Measurements from ENCODE around the gene PRKN. TPM values are rescaled to one million over a fixed set of nuclear protein-coding genes. Genes with fewer than 3 reads are reported as not detected.
"Not testable (repeated sequence)": the region's sequence is repeated elsewhere in the genome, so short reads cannot be mapped to it uniquely, and the experiment has no call there.

The PRKN gene
- total and polyA plus RNA-seq, 2 donors (not counting 3 experiments of a cell fraction or from before 2014, with no cell fraction given), result 0.06 TPM; not detected in 1

DNA sequence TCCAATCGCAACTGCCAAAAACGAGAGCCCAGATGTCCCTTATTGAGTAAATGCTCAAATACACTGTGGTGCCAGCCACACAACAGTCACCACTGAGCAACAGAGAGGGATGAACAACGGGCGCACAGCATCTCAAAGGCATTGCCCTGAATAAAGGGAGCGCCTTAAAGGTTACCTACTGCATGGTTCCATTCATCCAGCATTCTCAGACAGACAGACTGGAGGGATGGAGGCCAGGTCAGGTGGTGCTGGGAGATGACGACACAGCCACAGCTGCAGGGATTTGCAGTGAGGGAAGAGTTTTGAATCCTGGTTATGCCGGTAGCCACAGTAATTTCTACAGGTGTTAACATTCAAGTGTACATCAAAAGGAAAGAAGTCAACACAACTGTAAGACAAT is 838.2 kb downstream of the PRKN start:
- Histone ChIP-seq H3K4me1 (ENCODE audit: control insufficient read depth, extremely low read depth, insufficient read depth, low read length) (no peaks in the 10 kb centered on the region), H3K27ac (ENCODE audit: insufficient read depth, low read depth, low read length) (no peak overlapping the region), H3K36me3 (ENCODE audit: control insufficient read depth in 2 of 2, extremely low read depth in 1 of 2, insufficient read depth in 2 of 2, low read length in 2 of 2) (no peaks in the 10 kb centered on the region), H3K4me2 (ENCODE audit: insufficient read depth, low read length) (no peak overlapping the region), H3K4me3 (replicated peaks in 1 of 3; ENCODE audit: insufficient read depth in 1 of 3, low read depth in 1 of 3, low read length in 3 of 3) (no peak overlapping the region), H3K9me3 (replicated peaks; ENCODE audit: control insufficient read depth, insufficient read depth, low read length) (no peaks in the 10 kb centered on the region), H4K20me1 (replicated peaks; ENCODE audit: control insufficient read depth, extremely low read depth, insufficient read depth, low read length) (no peaks in the 10 kb centered on the region), H3K9me1 (replicated peaks; ENCODE audit: control insufficient read depth, extremely low read depth, insufficient read depth, low read length) (no peaks in the 10 kb centered on the region), H3K27me3 (ENCODE audit: control insufficient read depth in 2 of 2, insufficient read depth in 2 of 2, low read length in 2 of 2) (no peaks in the 10 kb centered on the region), H3K9ac (replicated peaks; ENCODE audit: extremely low read depth, insufficient read depth, low read length) (no peak overlapping the region), H2AFZ (ENCODE audit: low read depth, low read length) (no peak overlapping the region), H3K79me2 (ENCODE audit: control insufficient read depth, insufficient read depth, low read length) (no peaks in the 10 kb centered on the region)
- FAIRE-seq (no peak), DNase-seq (ENCODE audit: low read depth, low spot score) (no peak)
- no TSS peak for BruUV-seq (replicated peaks)
- ChIA-PET CTCF (no interaction called here), POLR2A (no interaction called here)
- TF ChIP-seq, protein P1, sequence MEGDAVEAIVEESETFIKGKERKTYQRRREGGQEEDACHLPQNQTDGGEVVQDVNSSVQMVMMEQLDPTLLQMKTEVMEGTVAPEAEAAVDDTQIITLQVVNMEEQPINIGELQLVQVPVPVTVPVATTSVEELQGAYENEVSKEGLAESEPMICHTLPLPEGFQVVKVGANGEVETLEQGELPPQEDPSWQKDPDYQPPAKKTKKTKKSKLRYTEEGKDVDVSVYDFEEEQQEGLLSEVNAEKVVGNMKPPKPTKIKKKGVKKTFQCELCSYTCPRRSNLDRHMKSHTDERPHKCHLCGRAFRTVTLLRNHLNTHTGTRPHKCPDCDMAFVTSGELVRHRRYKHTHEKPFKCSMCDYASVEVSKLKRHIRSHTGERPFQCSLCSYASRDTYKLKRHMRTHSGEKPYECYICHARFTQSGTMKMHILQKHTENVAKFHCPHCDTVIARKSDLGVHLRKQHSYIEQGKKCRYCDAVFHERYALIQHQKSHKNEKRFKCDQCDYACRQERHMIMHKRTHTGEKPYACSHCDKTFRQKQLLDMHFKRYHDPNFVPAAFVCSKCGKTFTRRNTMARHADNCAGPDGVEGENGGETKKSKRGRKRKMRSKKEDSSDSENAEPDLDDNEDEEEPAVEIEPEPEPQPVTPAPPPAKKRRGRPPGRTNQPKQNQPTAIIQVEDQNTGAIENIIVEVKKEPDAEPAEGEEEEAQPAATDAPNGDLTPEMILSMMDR (IDR thresholded peaks at IDR 0.05; ENCODE audit: extremely low read depth in 1 of 2, insufficient read depth in 1 of 2, low read depth in 1 of 2, low read length in 2 of 2), result no peak
- no peak for TF ChIP-seq FOS (IDR thresholded peaks at IDR 0.05; ENCODE audit: borderline replicate concordance, insufficient read depth, low read length)
- TF ChIP-seq GATA2 (IDR thresholded peaks at IDR 0.05; ENCODE audit: insufficient read depth, insufficient read length, low read depth, low read length), result no peak
- TF ChIP-seq MAX (IDR thresholded peaks at IDR 0.05; ENCODE audit: insufficient read depth, insufficient read length), result no peak
- TF ChIP-seq MYC (IDR thresholded peaks at IDR 0.05; ENCODE audit: low read depth, low read length), result no peak
- TF ChIP-seq POLR2A (IDR thresholded peaks at IDR 0.05; ENCODE audit: low read depth, low read length), result no peak
- TF ChIP-seq JUN (IDR thresholded peaks at IDR 0.05; ENCODE audit: borderline replicate concordance, insufficient read depth, insufficient read length, low read depth), result no peak
- TF ChIP-seq EZH2 (IDR thresholded peaks at IDR 0.05; ENCODE audit: borderline replicate concordance, low read depth, low read length, severe bottlenecking), result no peak
- TF ChIP-seq POLR2AphosphoS5 (IDR thresholded peaks at IDR 0.05; ENCODE audit: insufficient read depth, low read depth, low read length), result no peak
- intact Hi-C loops (cut with micrococcal nuclease) (no loop called here), dilution Hi-C loops (cut with MboI; ENCODE audit: extremely low pct_ligation_motif_present, low sequenced_read_pairs) (no loop called here)

DNA sequence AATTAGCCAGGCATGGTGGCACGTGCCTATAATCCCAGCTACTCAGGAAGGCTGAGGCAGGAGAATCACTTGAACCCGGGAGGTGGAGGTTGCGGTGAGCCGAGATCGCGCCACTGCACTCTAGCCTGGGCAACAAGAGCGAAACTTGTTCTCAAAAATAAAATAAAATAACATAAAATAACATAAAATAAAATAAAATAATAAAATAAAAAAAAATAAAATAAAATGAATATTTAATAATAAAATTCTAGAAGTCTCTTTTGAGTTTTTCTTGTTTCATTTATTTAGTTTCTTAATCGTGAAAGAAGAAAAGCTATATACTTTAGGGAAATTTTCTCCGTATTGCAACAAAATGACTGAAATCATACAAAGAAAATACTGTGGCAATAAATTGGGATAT is 841.0 kb downstream of the PRKN start:
- DNase-seq (ENCODE audit: low read depth, low spot score); BruUV-seq (replicated peaks); POLR2A ChIA-PET; H3K9ac ChIP-seq (replicated peaks; ENCODE audit: extremely low read depth, insufficient read depth, low read length); H3K79me2 ChIP-seq (ENCODE audit: control insufficient read depth, insufficient read depth, low read length); H3K4me2 ChIP-seq (ENCODE audit: insufficient read depth, low read length); H3K36me3 ChIP-seq (ENCODE audit: control insufficient read depth in 2 of 2, extremely low read depth in 1 of 2, insufficient read depth in 2 of 2, low read length in 2 of 2); H2AFZ ChIP-seq (ENCODE audit: low read depth, low read length); FAIRE-seq; H3K9me1 ChIP-seq (replicated peaks; ENCODE audit: control insufficient read depth, extremely low read depth, insufficient read depth, low read length); H3K4me3 ChIP-seq (replicated peaks in 1 of 3; ENCODE audit: insufficient read depth in 1 of 3, low read depth in 1 of 3, low read length in 3 of 3); H3K4me1 ChIP-seq (ENCODE audit: control insufficient read depth, extremely low read depth, insufficient read depth, low read length); H3K9me3 ChIP-seq (replicated peaks; ENCODE audit: control insufficient read depth, insufficient read depth, low read length); CTCF ChIA-PET; H3K27ac ChIP-seq (ENCODE audit: insufficient read depth, low read depth, low read length); H3K27me3 ChIP-seq (ENCODE audit: control insufficient read depth in 2 of 2, insufficient read depth in 2 of 2, low read length in 2 of 2); intact Hi-C loops (cut with micrococcal nuclease); H4K20me1 ChIP-seq (replicated peaks; ENCODE audit: control insufficient read depth, extremely low read depth, insufficient read depth, low read length); dilution Hi-C loops (cut with MboI; ENCODE audit: extremely low pct_ligation_motif_present, low sequenced_read_pairs): not testable (repeated sequence)

Data from endothelial cell of umbilical vein (primary cell).